ENCODE measurements around the gene DGKE.
A peak's percentile ranks its signal among the peaks of the same experiment; 100 is the strongest.

The DGKE gene

DNA sequence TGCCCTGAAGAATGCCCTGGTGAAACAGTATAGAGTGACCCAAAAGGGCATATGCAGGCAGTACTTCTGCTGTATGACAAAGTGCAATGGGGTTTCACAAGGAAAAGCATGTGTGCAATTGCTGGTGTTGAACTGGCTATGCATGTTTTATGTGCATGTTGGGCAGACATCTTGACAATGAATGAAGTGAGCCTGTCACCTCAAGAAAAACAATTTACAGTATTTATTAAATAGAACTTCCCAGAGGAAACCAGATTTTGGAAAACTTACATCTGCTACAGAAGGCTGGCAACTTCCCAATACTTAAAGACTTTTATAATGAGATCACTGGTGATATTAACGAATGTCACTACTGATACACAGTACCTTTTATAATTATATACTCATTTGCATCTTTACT lies 30.9 kb upstream of the DGKE start:
- H3K4me2 ChIP-seq (ENCODE audit: low read length), result no peak overlapping the region
- no peak overlapping the region for H4K5ac ChIP-seq (ENCODE audit: low read length)
- H3K27me3 ChIP-seq (ENCODE audit: insufficient read depth, low read length, poor library complexity), result no peaks in the 10 kb centered on the region
- H4K8ac ChIP-seq (ENCODE audit: low read depth, low read length), result no peak overlapping the region
- no peak for DNase-seq
- no peak overlapping the region for H2BK15ac ChIP-seq (replicated peaks; ENCODE audit: low read depth)
- H3K79me1 ChIP-seq (ENCODE audit: low read length), result no peaks in the 10 kb centered on the region
- no peak overlapping the region for H3K9ac ChIP-seq (ENCODE audit: low read length)
- H3K23ac ChIP-seq (ENCODE audit: low read length), result no peak overlapping the region
- no peaks in the 10 kb centered on the region for H3K79me2 ChIP-seq (ENCODE audit: control insufficient read depth, insufficient read depth, low read length)
- WGBS (ENCODE audit: extremely low coverage, insufficient coverage, low lambda C conversion rate), result no CpG with 5 or more reads among the region's 1 CpG
- no peak overlapping the region for H2BK120ac ChIP-seq (ENCODE audit: low read depth, low read length)
- no peak overlapping the region for H3K18ac ChIP-seq (ENCODE audit: low read length)
- no peak overlapping the region for H3K27ac ChIP-seq (ENCODE audit: low read depth, low read length)
- no peaks in the 10 kb centered on the region for H3K36me3 ChIP-seq (ENCODE audit: control insufficient read depth, insufficient read depth, low read length)
- H3K4me3 ChIP-seq (ENCODE audit: low read length), result no peak overlapping the region
- H3K56ac ChIP-seq (ENCODE audit: low read length), result no peak overlapping the region
- H3K4ac ChIP-seq (ENCODE audit: low read depth, low read length), result no peak overlapping the region
- no peak overlapping the region for H2BK5ac ChIP-seq (ENCODE audit: low read length)
- H3K4me1 ChIP-seq (ENCODE audit: control insufficient read depth, low read depth, low read length), result no peaks in the 10 kb centered on the region
- H2AK5ac ChIP-seq (ENCODE audit: low read length), result no peak overlapping the region

DNA sequence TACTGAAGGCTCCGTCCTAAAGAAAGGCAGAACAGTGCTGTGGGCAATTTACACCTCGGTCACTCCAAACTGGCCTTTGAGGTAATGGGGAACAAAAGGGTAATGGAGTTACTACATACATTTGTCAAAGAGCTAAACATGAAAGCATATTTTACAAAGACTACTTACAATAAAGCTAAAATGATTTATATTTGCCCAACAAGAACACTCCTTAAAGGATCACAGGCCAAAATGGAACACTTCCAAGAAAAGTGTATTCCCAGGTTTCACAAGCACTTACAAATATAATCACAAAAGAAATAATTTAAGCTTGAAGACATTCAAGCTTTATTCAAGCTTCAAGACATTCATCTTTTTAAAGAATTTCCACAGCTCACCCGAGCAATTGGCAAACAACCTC lies 29.5 kb upstream of the DGKE start:
- Histone ChIP-seq H2BK120ac (ENCODE audit: low read depth, low read length) (no peak overlapping the region), H3K4me3 (ENCODE audit: low read length) (no peak overlapping the region), H4K5ac (ENCODE audit: low read length) (no peak overlapping the region), H3K4me1 (ENCODE audit: control insufficient read depth, low read depth, low read length) (no peaks in the 10 kb centered on the region), H2AK5ac (ENCODE audit: low read length) (no peak overlapping the region), H4K8ac (ENCODE audit: low read depth, low read length) (no peak overlapping the region), H3K79me2 (ENCODE audit: control insufficient read depth, insufficient read depth, low read length) (no peaks in the 10 kb centered on the region), H3K27me3 (ENCODE audit: insufficient read depth, low read length, poor library complexity) (no peaks in the 10 kb centered on the region), H3K4me2 (ENCODE audit: low read length) (no peak overlapping the region), H3K79me1 (ENCODE audit: low read length) (no peaks in the 10 kb centered on the region), H3K23ac (ENCODE audit: low read length) (no peak overlapping the region), H3K36me3 (ENCODE audit: control insufficient read depth, insufficient read depth, low read length) (no peaks in the 10 kb centered on the region), H3K4ac (ENCODE audit: low read depth, low read length) (no peak overlapping the region), H2BK5ac (ENCODE audit: low read length) (no peak overlapping the region), H3K56ac (ENCODE audit: low read length) (no peak overlapping the region), H3K9ac (ENCODE audit: low read length) (no peak overlapping the region), H3K18ac (ENCODE audit: low read length) (no peak overlapping the region), H2BK15ac (replicated peaks; ENCODE audit: low read depth) (no peak overlapping the region), H3K27ac (ENCODE audit: low read depth, low read length) (no peak overlapping the region)
- WGBS (ENCODE audit: extremely low coverage, insufficient coverage, low lambda C conversion rate), result no CpG with 5 or more reads among the region's 3 CpGs
- DNase-seq, result no peak

DNA sequence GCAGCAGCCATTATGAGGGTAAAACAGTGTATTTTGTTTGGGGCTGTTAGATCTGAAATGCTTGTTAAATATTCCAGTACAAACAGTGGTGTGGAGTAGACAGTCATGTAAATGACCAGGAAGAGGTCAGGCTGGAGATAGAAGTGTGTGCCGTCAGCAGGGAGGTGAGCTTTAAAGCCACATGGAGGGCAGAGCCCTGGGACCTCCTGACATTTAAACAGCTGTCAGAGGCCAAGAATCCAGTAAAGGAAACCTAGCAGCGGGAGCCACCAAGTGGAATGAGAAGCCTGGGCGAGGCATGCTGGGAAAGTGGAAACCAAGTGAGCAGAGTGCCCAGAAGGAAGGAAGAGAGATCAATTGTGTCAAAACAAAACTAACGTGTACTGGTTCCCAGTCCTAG lies 27.0 kb upstream of the DGKE start:
- H4K8ac ChIP-seq (ENCODE audit: low read depth, low read length), result no peak overlapping the region
- WGBS (ENCODE audit: extremely low coverage, insufficient coverage, low lambda C conversion rate), result no CpG with 5 or more reads among the region's 4 CpGs
- no peak overlapping the region for H2AK5ac ChIP-seq (ENCODE audit: low read length)
- no peak overlapping the region for H3K9ac ChIP-seq (ENCODE audit: low read length)
- no peaks in the 10 kb centered on the region for H3K27me3 ChIP-seq (ENCODE audit: insufficient read depth, low read length, poor library complexity)
- no peak overlapping the region for H3K4ac ChIP-seq (ENCODE audit: low read depth, low read length)
- no peak overlapping the region for H3K4me3 ChIP-seq (ENCODE audit: low read length)
- no peak overlapping the region for H2BK15ac ChIP-seq (replicated peaks; ENCODE audit: low read depth)
- no peak overlapping the region for H4K5ac ChIP-seq (ENCODE audit: low read length)
- H3K79me1 ChIP-seq (ENCODE audit: low read length), result no peaks in the 10 kb centered on the region
- no peak overlapping the region for H3K18ac ChIP-seq (ENCODE audit: low read length)
- H3K36me3 ChIP-seq (ENCODE audit: control insufficient read depth, insufficient read depth, low read length), result no peaks in the 10 kb centered on the region
- DNase-seq, result no peak
- H2BK120ac ChIP-seq (ENCODE audit: low read depth, low read length), result no peak overlapping the region
- no peak overlapping the region for H3K27ac ChIP-seq (ENCODE audit: low read depth, low read length)
- H2BK5ac ChIP-seq (ENCODE audit: low read length), result no peak overlapping the region
- H3K56ac ChIP-seq (ENCODE audit: low read length), result no peak overlapping the region
- H3K4me2 ChIP-seq (ENCODE audit: low read length), result no peak overlapping the region
- no peaks in the 10 kb centered on the region for H3K79me2 ChIP-seq (ENCODE audit: control insufficient read depth, insufficient read depth, low read length)
- H3K23ac ChIP-seq (ENCODE audit: low read length), result no peak overlapping the region
- no peaks in the 10 kb centered on the region for H3K4me1 ChIP-seq (ENCODE audit: control insufficient read depth, low read depth, low read length)

DNA sequence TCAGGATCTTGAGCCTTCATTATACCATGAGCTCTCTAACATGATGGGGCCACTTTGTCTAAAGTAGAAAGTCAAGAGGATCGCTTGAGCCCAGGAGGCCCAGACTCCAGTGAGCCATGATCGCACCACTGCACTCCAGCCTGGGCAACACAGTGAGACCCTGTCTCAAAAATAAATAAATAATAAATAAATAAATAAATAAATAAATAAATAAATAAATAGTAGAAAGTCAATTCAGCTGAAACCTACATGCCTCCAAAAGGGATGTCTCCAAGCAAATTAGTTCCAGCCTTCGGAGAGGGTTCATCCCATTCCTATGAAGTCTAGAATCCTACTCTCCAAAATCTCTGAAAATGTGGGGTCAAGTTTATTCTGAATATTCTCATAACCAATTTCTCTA lies 26.2 kb upstream of the DGKE start:
- no CpG with 5 or more reads among the region's 3 CpGs for WGBS (ENCODE audit: extremely low coverage, insufficient coverage, low lambda C conversion rate)
- no peak overlapping the region for H3K4ac ChIP-seq (ENCODE audit: low read depth, low read length)

DNA sequence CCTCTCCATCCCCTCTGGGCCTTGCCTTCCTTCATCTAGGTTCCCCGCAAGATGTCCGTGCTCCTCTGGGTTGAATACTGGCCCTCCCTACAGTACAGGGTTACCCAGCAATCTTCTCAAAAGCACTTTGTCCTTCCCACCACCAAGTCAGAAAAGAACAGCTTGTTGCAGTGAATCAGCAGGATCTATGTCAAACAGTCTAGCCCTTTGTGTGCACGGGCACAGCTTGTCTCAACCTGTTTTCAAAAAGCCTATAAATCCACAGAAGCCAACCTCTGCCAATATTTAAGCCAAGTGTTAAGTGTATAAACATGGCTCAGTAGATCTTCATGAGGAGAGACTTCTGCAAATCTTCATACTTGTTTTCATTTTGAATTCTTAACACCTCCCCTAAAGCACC lies 25.4 kb upstream of the DGKE start:
- no peak overlapping the region for H2AK5ac ChIP-seq (ENCODE audit: low read length)
- no peak overlapping the region for H3K9ac ChIP-seq (ENCODE audit: low read length)
- H4K5ac ChIP-seq (ENCODE audit: low read length), result no peak overlapping the region
- no peaks in the 10 kb centered on the region for H3K79me2 ChIP-seq (ENCODE audit: control insufficient read depth, insufficient read depth, low read length)
- H2BK120ac ChIP-seq (ENCODE audit: low read depth, low read length), result no peak overlapping the region
- H3K4ac ChIP-seq (ENCODE audit: low read depth, low read length), result no peak overlapping the region
- H3K36me3 ChIP-seq (ENCODE audit: control insufficient read depth, insufficient read depth, low read length), result no peaks in the 10 kb centered on the region
- H3K18ac ChIP-seq (ENCODE audit: low read length), result no peak overlapping the region
- no peak overlapping the region for H3K4me2 ChIP-seq (ENCODE audit: low read length)
- H3K79me1 ChIP-seq (ENCODE audit: low read length), result no peaks in the 10 kb centered on the region
- H3K27me3 ChIP-seq (ENCODE audit: insufficient read depth, low read length, poor library complexity), result no peaks in the 10 kb centered on the region
- WGBS (ENCODE audit: extremely low coverage, insufficient coverage, low lambda C conversion rate), result no CpG with 5 or more reads among the region's 3 CpGs
- H3K23ac ChIP-seq (ENCODE audit: low read length), result peak overlapping the region; percentile 3
- no peaks in the 10 kb centered on the region for H3K4me1 ChIP-seq (ENCODE audit: control insufficient read depth, low read depth, low read length)
- DNase-seq, result no peak
- no peak overlapping the region for H3K56ac ChIP-seq (ENCODE audit: low read length)
- no peak overlapping the region for H4K8ac ChIP-seq (ENCODE audit: low read depth, low read length)
- H3K4me3 ChIP-seq (ENCODE audit: low read length), result no peak overlapping the region
- H2BK5ac ChIP-seq (ENCODE audit: low read length), result no peak overlapping the region
- H3K27ac ChIP-seq (ENCODE audit: low read depth, low read length), result no peak overlapping the region
- H2BK15ac ChIP-seq (replicated peaks; ENCODE audit: low read depth), result no peak overlapping the region

More for the DNA sequence above, 26.2 kb upstream of the DGKE start:
- Histone ChIP-seq H3K18ac (ENCODE audit: low read length) (no peak overlapping the region), H2AK5ac (ENCODE audit: low read length) (no peak overlapping the region), H2BK120ac (ENCODE audit: low read depth, low read length) (no peak overlapping the region), H3K79me1 (ENCODE audit: low read length) (no peaks in the 10 kb centered on the region), H2BK5ac (ENCODE audit: low read length) (no peak overlapping the region), H3K36me3 (ENCODE audit: control insufficient read depth, insufficient read depth, low read length) (no peaks in the 10 kb centered on the region), H4K8ac (ENCODE audit: low read depth, low read length) (no peak overlapping the region), H3K23ac (ENCODE audit: low read length) (no peak overlapping the region), H3K79me2 (ENCODE audit: control insufficient read depth, insufficient read depth, low read length) (no peaks in the 10 kb centered on the region), H2BK15ac (replicated peaks; ENCODE audit: low read depth) (no peak overlapping the region), H3K27me3 (ENCODE audit: insufficient read depth, low read length, poor library complexity) (no peaks in the 10 kb centered on the region), H3K9ac (ENCODE audit: low read length) (no peak overlapping the region), H3K27ac (ENCODE audit: low read depth, low read length) (no peak overlapping the region), H4K5ac (ENCODE audit: low read length) (no peak overlapping the region), H3K4me3 (ENCODE audit: low read length) (no peak overlapping the region), H3K4me2 (ENCODE audit: low read length) (no peak overlapping the region), H3K4me1 (ENCODE audit: control insufficient read depth, low read depth, low read length) (no peaks in the 10 kb centered on the region), H3K56ac (ENCODE audit: low read length) (no peak overlapping the region)
- no peak for DNase-seq

DNA sequence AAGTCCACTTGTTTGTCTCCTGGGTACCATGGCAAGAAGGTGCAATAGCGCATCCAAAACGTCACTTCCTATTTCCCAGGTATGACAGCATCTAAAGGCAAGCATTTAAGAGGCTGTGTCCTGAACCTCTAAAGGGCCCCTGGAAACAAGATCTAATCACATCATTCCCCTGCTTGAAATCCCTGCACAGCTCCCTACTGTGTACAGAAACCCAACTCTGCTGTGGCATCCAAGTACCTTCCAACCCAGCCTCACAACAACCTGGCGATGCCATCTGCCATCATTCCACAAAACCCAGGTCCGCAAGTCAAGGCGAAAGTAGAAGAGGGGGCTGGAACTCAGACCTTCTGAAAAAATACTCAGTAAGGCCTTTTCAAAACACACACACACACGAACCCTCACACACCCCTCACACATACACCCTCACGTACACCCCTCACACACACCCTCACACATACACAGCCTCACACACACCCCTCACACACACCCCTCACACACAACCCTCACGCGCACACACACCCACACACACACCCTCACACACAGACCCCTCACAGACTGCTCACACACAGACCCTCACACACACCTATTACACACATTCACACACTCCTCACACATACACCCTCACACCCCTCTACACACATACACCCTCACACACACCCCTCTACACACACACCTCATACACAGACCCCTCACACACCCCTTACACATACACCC lies 24.7 kb upstream of the DGKE start:
- Histone ChIP-seq H3K4me1 (ENCODE audit: control insufficient read depth, low read depth, low read length) (no peaks in the 10 kb centered on the region), H2BK5ac (ENCODE audit: low read length) (no peak overlapping the region), H3K4me2 (ENCODE audit: low read length) (no peak overlapping the region), H4K5ac (ENCODE audit: low read length) (no peak overlapping the region), H3K9ac (ENCODE audit: low read length) (no peak overlapping the region), H3K27me3 (ENCODE audit: insufficient read depth, low read length, poor library complexity) (no peaks in the 10 kb centered on the region), H3K4ac (ENCODE audit: low read depth, low read length) (no peak overlapping the region), H3K4me3 (ENCODE audit: low read length) (no peak overlapping the region), H3K79me2 (ENCODE audit: control insufficient read depth, insufficient read depth, low read length) (no peaks in the 10 kb centered on the region), H3K79me1 (ENCODE audit: low read length) (no peaks in the 10 kb centered on the region), H2BK120ac (ENCODE audit: low read depth, low read length) (no peak overlapping the region), H4K8ac (ENCODE audit: low read depth, low read length) (no peak overlapping the region), H2BK15ac (replicated peaks; ENCODE audit: low read depth) (no peak overlapping the region), H3K56ac (ENCODE audit: low read length) (no peak overlapping the region), H2AK5ac (ENCODE audit: low read length) (no peak overlapping the region), H3K18ac (ENCODE audit: low read length) (no peak overlapping the region), H3K36me3 (ENCODE audit: control insufficient read depth, insufficient read depth, low read length) (no peaks in the 10 kb centered on the region), H3K27ac (ENCODE audit: low read depth, low read length) (no peak overlapping the region), H3K23ac (ENCODE audit: low read length) (no peak overlapping the region)
- WGBS (ENCODE audit: extremely low coverage, insufficient coverage, low lambda C conversion rate), result 100% methylated on average over 4 of the region's 9 CpGs
- no peak for DNase-seq
